Testis (tissue), 3 donors: ENCODE data around the gene PPP2R3C. TPM values are rescaled to one million over a fixed set of nuclear protein-coding genes. Genes with fewer than 3 reads are reported as not detected.

Source experiments
- DNase-seq: peaks from one replicate; pipeline ENCODE4 v3.0.0-alpha.2; 2019
- H3K27ac ChIP-seq, 2 donors: fragments of 200-600 bp; sonication (generic); one replicate each; pipeline ENCODE4 v1.5.1; 2019
- H3K27me3 ChIP-seq: fragments of 200-600 bp; sonication (generic); one replicate; pipeline ENCODE4 v1.5.1; 2019
- H3K36me3 ChIP-seq: fragments of 200-600 bp; sonication (generic); one replicate; pipeline ENCODE4 v1.5.1; 2017; ENCODE audit warnings: low read depth; ENCODE audit errors: missing control alignments
- H3K4me1 ChIP-seq: fragments of 200-600 bp; sonication (generic); one replicate; pipeline ENCODE4 v1.5.1; 2019
- H3K4me3 ChIP-seq, 2 donors: fragments of 200-600 bp; sonication (generic); one replicate each; pipeline ENCODE4 v1.5.1; 2017 to 2019
- H3K9me3 ChIP-seq: fragments of 200-600 bp; sonication (generic); one replicate; pipeline ENCODE4 v1.5.1; 2017
- POLR2A ChIP-seq: fragments of 450-650 bp; IDR thresholded peaks from one replicate; pipeline ENCODE4 v1.6.1; 2017; ENCODE audit warnings: antibody characterized with exemption, mild to moderate bottlenecking, moderate library complexity
- WGBS, 2 donors: methylation state at CpG; one replicate each; pipeline ENCODE4 v1.1.5; 2018; 5-methylcytosine and 5-hydroxymethylcytosine counted together
- intact Hi-C: fragments of 100-400 bp; cut with DNase I; formaldehyde crosslinking; loops from one replicate; pipeline ENCODE4 v1.15.1; 2023; ENCODE audit warnings: low total_unique reads
- polyA plus RNA-seq: library from polyadenylated mRNA; stranded (reverse); fragments of 350-450 nt; fragmentation: Illumina TruSeq; extraction: RNeasy Lipid Tissue Mini Kit (QIAGEN cat#74804); gene quantifications from one replicate; pipeline ENCODE4 v1.2.3, GENCODE V29; 2014; ENCODE audit warnings: low read depth, low replicate concordance; ENCODE audit not compliant: insufficient read depth
- total RNA-seq, 2 donors: library from RNA; depleted of rRNA; stranded (reverse); fragments of >200 nt; gene quantifications; one replicate each; pipeline ENCODE4 v1.2.3, GENCODE V29; 2016
- TF ChIP-seq, protein P1 (sequence below), 3 experiments: fragments of 450-650 bp in 2 of 3; fragments of 200-600 bp in 1 of 3; sonication (generic) in 1 of 3; IDR thresholded peaks; one replicate each; pipeline ENCODE4 v1.5.1; 2016 to 2019; ENCODE audit warnings: antibody characterized with exemption in 3 of 3, mild to moderate bottlenecking in 2 of 3, moderate library complexity in 1 of 3

The PPP2R3C gene
- total and polyA plus RNA-seq, 3 donors from 2014 or later = 30.6 to 92.3 (median 37.5) TPM

DNA sequence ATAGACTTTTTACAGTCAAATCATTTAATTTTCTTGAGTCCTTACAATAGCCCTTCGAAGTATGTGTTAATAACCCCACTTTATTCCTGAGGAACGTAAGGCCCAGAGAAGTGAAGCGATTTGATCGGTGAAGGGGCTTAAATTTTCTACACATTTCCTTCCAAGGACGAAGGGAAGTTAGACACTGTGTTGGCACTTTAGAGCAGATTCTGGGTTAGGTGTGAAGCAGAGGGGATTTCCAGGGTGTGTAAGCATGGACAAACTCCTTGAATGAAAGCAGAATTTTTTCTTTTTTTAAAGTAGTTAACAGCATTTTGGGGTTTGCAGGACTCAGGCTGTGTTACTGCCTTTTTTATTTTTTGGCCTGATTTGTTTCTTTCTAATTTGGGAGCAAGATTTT, 39.4 kb upstream of the PPP2R3C start:
- H3K27ac ChIP-seq = no peak overlapping the region
- H3K4me3 ChIP-seq = no peak overlapping the region
- no peaks in the 10 kb centered on the region for H3K27me3 ChIP-seq
- TF ChIP-seq, protein P1, sequence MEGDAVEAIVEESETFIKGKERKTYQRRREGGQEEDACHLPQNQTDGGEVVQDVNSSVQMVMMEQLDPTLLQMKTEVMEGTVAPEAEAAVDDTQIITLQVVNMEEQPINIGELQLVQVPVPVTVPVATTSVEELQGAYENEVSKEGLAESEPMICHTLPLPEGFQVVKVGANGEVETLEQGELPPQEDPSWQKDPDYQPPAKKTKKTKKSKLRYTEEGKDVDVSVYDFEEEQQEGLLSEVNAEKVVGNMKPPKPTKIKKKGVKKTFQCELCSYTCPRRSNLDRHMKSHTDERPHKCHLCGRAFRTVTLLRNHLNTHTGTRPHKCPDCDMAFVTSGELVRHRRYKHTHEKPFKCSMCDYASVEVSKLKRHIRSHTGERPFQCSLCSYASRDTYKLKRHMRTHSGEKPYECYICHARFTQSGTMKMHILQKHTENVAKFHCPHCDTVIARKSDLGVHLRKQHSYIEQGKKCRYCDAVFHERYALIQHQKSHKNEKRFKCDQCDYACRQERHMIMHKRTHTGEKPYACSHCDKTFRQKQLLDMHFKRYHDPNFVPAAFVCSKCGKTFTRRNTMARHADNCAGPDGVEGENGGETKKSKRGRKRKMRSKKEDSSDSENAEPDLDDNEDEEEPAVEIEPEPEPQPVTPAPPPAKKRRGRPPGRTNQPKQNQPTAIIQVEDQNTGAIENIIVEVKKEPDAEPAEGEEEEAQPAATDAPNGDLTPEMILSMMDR (IDR thresholded peaks at IDR 0.05) = no peak
- no peak for TF ChIP-seq POLR2A
- no peak for DNase-seq
- intact Hi-C loops = no loop called here
- H3K36me3 ChIP-seq = no peaks in the 10 kb centered on the region
- no peaks in the 10 kb centered on the region for H3K4me1 ChIP-seq
- no peaks in the 10 kb centered on the region for H3K9me3 ChIP-seq
- WGBS, 2 donors = 81 to 85% methylated on average over 5 of the region's 5 CpGs

DNA sequence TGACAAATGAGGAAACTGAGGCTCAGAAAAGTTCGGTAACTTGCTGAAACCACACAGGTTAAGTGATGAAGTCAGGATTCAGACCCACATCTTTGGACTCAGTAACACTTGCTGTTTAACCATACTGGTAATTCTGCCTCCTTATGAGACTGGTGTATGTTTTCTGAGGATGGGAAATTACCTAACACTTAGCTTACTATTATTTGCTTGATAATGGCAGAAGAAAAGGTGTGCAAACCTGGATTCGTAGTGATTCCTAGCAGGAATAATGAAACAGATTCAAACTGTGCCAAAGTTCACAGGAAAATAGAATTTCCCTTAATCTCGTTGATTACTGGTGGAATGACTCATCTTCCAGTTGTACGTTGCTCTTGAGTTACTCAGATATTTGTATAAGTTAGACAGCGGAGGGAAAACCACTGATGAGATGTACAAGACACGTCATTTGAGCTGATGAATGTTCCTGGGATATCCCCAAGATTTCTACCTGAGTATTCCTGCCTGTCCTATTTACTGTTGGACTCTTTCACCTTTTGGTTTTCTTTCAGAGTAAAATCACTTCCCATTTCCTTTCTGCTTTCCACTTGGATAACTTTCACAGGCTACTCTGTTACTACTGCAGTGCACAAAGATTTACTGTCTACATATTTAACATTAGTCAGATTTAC, 38.1 kb upstream of the PPP2R3C start:
- DNase-seq = no peak
- no peaks in the 10 kb centered on the region for H3K27me3 ChIP-seq
- intact Hi-C loops = no loop called here
- no peaks in the 10 kb centered on the region for H3K36me3 ChIP-seq
- no peak overlapping the region for H3K4me3 ChIP-seq
- H3K4me1 ChIP-seq = no peaks in the 10 kb centered on the region
- H3K9me3 ChIP-seq = no peaks in the 10 kb centered on the region
- TF ChIP-seq POLR2A = no peak
- TF ChIP-seq, protein P1 (IDR thresholded peaks at IDR 0.05) = no peak
- whole genome bisulfite sequencing, 2 donors = 72 to 80% methylated on average over 6 of the region's 6 CpGs
- no peak overlapping the region for H3K27ac ChIP-seq

DNA sequence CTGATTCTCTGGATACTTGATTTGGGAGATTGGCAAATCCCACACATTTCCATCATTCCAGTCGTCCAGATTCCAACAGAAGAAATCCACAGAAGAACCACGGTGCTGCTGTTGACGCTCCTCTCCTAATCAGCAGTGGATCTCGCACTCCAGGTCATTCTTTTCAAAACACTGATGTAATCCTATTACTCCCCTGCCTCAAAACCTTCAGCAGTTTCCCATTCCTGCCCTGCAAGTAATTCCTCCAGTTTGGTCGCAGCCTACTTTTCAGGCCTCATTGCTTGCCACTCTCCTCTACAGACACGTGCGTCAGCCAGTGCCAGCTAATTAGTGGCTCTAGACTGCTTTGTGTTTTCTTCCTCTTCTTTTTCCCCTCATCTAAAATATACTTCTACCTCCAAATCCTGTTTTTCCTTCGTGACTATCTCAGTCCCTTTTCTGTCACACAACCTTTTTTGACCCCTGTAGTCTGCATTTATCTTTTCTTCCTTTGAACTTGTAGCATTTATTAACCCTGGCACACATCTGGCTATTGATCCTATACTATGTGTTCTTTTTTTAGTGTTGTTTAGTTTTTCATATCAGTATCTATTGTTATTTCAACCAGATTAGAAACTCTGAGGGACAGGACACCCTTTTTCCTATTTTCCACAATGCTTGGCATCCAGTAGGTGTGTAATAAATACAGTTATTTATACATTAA, 37.3 kb upstream of the PPP2R3C start:
- 78 to 85% methylated on average over 8 of the region's 8 CpGs for whole genome bisulfite sequencing, 2 donors
- H3K9me3 ChIP-seq = no peaks in the 10 kb centered on the region
- no peak overlapping the region for H3K27ac ChIP-seq
- H3K27me3 ChIP-seq = no peaks in the 10 kb centered on the region
- TF ChIP-seq, protein P1 (IDR thresholded peaks at IDR 0.05) = no peak
- no peak for TF ChIP-seq POLR2A
- intact Hi-C loops = no loop called here
- no peaks in the 10 kb centered on the region for H3K36me3 ChIP-seq
- H3K4me3 ChIP-seq = no peak overlapping the region
- DNase-seq = no peak
- no peaks in the 10 kb centered on the region for H3K4me1 ChIP-seq

DNA sequence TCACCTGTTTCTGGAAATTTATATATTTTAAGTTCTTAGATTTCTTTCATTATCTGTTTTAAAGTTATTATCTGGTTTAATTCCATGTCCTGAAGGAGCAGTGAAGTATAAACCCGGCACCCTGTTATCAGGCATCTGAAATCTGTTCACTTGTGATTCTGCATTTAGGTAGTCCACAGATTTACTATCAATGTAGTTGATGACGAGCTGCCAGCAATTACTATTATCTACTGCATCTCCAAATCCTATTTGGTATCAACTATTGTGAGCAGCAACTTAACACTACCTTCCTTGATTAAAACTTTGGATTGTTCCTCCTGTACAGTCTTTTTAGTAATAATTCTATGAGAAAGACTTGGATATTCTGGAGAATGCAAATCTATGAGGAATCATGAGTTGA, 36.7 kb upstream of the PPP2R3C start:
- Histone ChIP-seq H3K27ac (no peak overlapping the region), H3K4me1 (no peaks in the 10 kb centered on the region), H3K27me3 (no peaks in the 10 kb centered on the region), H3K9me3 (no peaks in the 10 kb centered on the region), H3K36me3 (no peaks in the 10 kb centered on the region), H3K4me3 (no peak overlapping the region)
- WGBS, 2 donors = 87 to 93% methylated on average over 2 of the region's 2 CpGs
- intact Hi-C loops = no loop called here
- TF ChIP-seq, protein P1 (IDR thresholded peaks at IDR 0.05) = no peak
- no peak for TF ChIP-seq POLR2A
- no peak for DNase-seq
